Vein endothelial cell (primary cell): ENCODE measurements around the gene KCNN4. TPM values are rescaled to one million over a fixed set of nuclear protein-coding genes. Genes with fewer than 3 reads are reported as not detected.

ENCODE experiments used
- total RNA-seq: library from RNA; depleted of rRNA; stranded (reverse); fragments of >200 nt; gene quantifications from 2 replicates; pipeline ENCODE4 v1.2.3, GENCODE V29; 2012

The KCNN4 gene
- total RNA-seq = 0.48 TPM in 1 of 2 replicates, not detected in the other

GRCh38 chr19:43780706-43781525 lies at the start of gene KCNN4:
Gene KCNN4, minus strand, starts transcription at chr19:43780973. Its CDS starts 112 bp downstream, at chr19:43780861.

GRCh38 chr19:43826787-43827754 lies 46.3 kb upstream of the KCNN4 start, which contains the start of gene ZNF283:
Gene ZNF283, plus strand, starts transcription at chr19:43827321. Its CDS starts 6,184 bp downstream, at chr19:43833505.

DNA sequence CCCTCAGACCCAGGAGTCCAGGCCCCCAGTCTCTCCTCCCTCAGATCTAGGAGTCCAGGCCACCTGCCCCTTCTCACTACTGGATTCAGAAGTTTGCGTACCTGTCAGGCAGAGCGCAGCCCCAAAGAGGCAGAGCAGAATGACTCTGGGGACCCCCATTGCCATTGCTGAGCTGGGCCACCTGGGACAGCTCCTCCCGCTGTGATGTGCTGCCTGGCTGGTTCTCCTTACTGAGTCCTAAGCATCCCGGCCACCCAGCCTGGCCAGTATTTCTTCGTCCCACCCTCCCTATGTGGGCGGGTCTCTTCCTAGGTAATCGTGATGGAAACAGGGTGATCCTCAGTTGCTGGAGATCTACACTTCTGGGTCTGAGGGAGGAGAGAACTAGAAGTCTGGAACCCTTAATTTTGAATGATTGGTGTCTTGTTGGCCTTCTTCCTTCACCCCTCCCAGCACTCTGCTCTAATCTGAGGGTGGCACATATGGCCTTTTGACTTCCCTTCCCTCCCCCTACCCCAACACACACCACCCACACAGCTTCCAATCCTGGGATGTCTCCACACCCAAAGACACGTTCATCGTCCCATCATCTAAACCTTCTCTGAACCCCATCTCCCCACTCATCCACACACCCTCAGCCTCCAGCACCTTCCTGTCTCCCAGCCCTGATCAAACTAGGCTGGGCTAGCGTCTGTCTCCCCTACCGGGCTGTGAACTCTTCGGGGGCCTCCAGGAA lies 21.6 kb upstream of the KCNN4 start, which contains the start of gene LYPD5:
TSS of gene LYPD5 (minus strand) at position 232 of the 736 bp plus-strand sequence. CDS start at position 165, 67 bp downstream.

GRCh38 chr19:43754503-43755255 lies 26.1 kb downstream of the KCNN4 start, which contains the start of gene SMG9:
Gene SMG9, minus strand, starts transcription at chr19:43754962. Its CDS starts 4,221 bp downstream, at chr19:43750741.

Other genes with a start within 250 kb of the KCNN4 start
- 0.38 and 0.65 TPM in 2 replicates for gene ZNF575, start 247.8 kb downstream of the KCNN4 start, total RNA-seq
- 23.8 and 26.5 TPM in 2 replicates for gene XRCC1, start 205.4 kb downstream of the KCNN4 start, total RNA-seq
- gene PINLYP, start 205.2 kb downstream of the KCNN4 start, total RNA-seq = 0.98 and 1.7 TPM in 2 replicates
- gene IRGQ, start 184.8 kb downstream of the KCNN4 start, total RNA-seq = 38.6 and 41.2 TPM in 2 replicates
- gene ZNF576, start 184.4 kb downstream of the KCNN4 start, total RNA-seq = 10.5 and 11.8 TPM in 2 replicates
- gene SRRM5, start 168.9 kb downstream of the KCNN4 start, total RNA-seq = 0.10 TPM in 1 of 2 replicates, not detected in the other
- gene ZNF428, start 161.3 kb downstream of the KCNN4 start, total RNA-seq = 26.6 and 36.6 TPM in 2 replicates
- 1.9 and 3.6 TPM in 2 replicates for gene CADM4, start 141.1 kb downstream of the KCNN4 start, total RNA-seq
- 56.8 and 73.1 TPM in 2 replicates for gene PLAUR, start 110.8 kb downstream of the KCNN4 start, total RNA-seq
- not detected in 2 replicates for gene IRGC, start 64.9 kb downstream of the KCNN4 start, total RNA-seq
- gene SMG9, start 26.0 kb downstream of the KCNN4 start, total RNA-seq = 17.0 and 18.7 TPM in 2 replicates
- gene LYPD5, start 21.5 kb upstream of the KCNN4 start, total RNA-seq = under 0.01 and 0.10 TPM in 2 replicates
- gene ZNF283, start 46.3 kb upstream of the KCNN4 start, total RNA-seq = 5.6 and 8.2 TPM in 2 replicates
- gene ZNF404, start 103.0 kb upstream of the KCNN4 start, total RNA-seq = 0.10 and 0.98 TPM in 2 replicates
- 11.8 and 18.3 TPM in 2 replicates for gene ZNF45, start 154.3 kb upstream of the KCNN4 start, total RNA-seq
- gene ZNF221, start 170.3 kb upstream of the KCNN4 start, total RNA-seq = 5.9 and 6.0 TPM in 2 replicates
- 6.9 and 8.1 TPM in 2 replicates for gene ZNF155, start 203.2 kb upstream of the KCNN4 start, total RNA-seq
- gene ZNF230, start 222.0 kb upstream of the KCNN4 start, total RNA-seq = 3.0 and 5.2 TPM in 2 replicates
- gene ZNF222, start 244.4 kb upstream of the KCNN4 start, total RNA-seq = 4.3 and 5.9 TPM in 2 replicates